ENCODE measurements around the gene ACTL6B. TPM values are rescaled to one million over a fixed set of nuclear protein-coding genes. Genes with fewer than 3 reads are reported as not detected.

ACTL6B gene
- total and polyA plus RNA-seq, 9 of the 15 experiments (the other 6 are each of a cell fraction or from before 2014, with no cell fraction given) = not detected

GRCh38 chr7:100673302-100673941 lies 17.2 kb upstream of the ACTL6B start, which contains the start of gene GNB2 (continued):
- TF ChIP-seq ZNF408 (CRISPR knock-in tag; IDR thresholded peaks at IDR 0.05; ENCODE audit: low read depth) (no peak), SIRT6 (IDR thresholded peaks at IDR 0.05; ENCODE audit: low read depth, low read length) (no peak), TAF7 (tag; IDR thresholded peaks at IDR 0.05) (peak; percentile 66; the same call in 1 of the 2 replicates), FOSL1 (tag; conservative IDR thresholded peaks at IDR 0.05) (peak; percentile 71), TAF1 (IDR thresholded peaks at IDR 0.05; ENCODE audit: control insufficient read depth, extremely low read depth, insufficient read depth, low read length, severe bottlenecking) (peak; percentile 76), ZNF274 (IDR thresholded peaks at IDR 0.05; ENCODE audit: borderline replicate concordance, low read depth, low read length) (no peak), CEBPG (CRISPR knock-in tag; IDR thresholded peaks at IDR 0.05) (no peak), CEBPG (tag; conservative IDR thresholded peaks at IDR 0.05 in 1 of 2, IDR thresholded peaks at IDR 0.05 in 1 of 2) (no peak), THAP12 (CRISPR knock-in tag; IDR thresholded peaks at IDR 0.05) (peak; percentile 83), RNF2 (IDR thresholded peaks at IDR 0.05) (no peak; the same call in 1 of the 2 replicates), CREB3L1 (IDR thresholded peaks at IDR 0.05; ENCODE audit: borderline replicate concordance, low read depth) (peak; percentile 80), KDM5B (IDR thresholded peaks at IDR 0.05; ENCODE audit: insufficient replicate concordance, low read depth, low read length) (peak; percentile 32), ZNF707 (CRISPR knock-in tag; conservative IDR thresholded peaks at IDR 0.05) (0 out of 2 replicates have a peak, but pooled peaks have one; percentile 3), ZNF589 (CRISPR knock-in tag; IDR thresholded peaks at IDR 0.05; ENCODE audit: low read depth) (peak; percentile 46; the same call in 1 of the 2 replicates), KDM4B (IDR thresholded peaks at IDR 0.05; ENCODE audit: borderline replicate concordance in 2 of 2, low read depth in 1 of 2) (peak in 1 of 2 experiments; percentile 91; a peak in 2 of 4 replicates), ZNF740 (CRISPR knock-in tag; IDR thresholded peaks at IDR 0.05) (no peak), ZNF740 (tag; IDR thresholded peaks at IDR 0.05) (no peak), ZBTB7A (IDR thresholded peaks at IDR 0.05; ENCODE audit: borderline replicate concordance, control insufficient read depth, low read depth, low read length) (peak; percentile 77)
- TF ChIP-seq, protein P1, sequence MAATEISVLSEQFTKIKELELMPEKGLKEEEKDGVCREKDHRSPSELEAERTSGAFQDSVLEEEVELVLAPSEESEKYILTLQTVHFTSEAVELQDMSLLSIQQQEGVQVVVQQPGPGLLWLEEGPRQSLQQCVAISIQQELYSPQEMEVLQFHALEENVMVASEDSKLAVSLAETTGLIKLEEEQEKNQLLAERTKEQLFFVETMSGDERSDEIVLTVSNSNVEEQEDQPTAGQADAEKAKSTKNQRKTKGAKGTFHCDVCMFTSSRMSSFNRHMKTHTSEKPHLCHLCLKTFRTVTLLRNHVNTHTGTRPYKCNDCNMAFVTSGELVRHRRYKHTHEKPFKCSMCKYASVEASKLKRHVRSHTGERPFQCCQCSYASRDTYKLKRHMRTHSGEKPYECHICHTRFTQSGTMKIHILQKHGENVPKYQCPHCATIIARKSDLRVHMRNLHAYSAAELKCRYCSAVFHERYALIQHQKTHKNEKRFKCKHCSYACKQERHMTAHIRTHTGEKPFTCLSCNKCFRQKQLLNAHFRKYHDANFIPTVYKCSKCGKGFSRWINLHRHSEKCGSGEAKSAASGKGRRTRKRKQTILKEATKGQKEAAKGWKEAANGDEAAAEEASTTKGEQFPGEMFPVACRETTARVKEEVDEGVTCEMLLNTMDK (IDR thresholded peaks at IDR 0.05; ENCODE audit: borderline replicate concordance, insufficient read depth, low read depth, low read length, poor library complexity, severe bottlenecking) = peak; percentile 1

Measured in K562 (cell line).